Measurements from ENCODE around the gene ZNF723.

ZNF723 gene

GRCh38 chr19:22882797-22883196 lies 50.7 kb downstream of the ZNF723 start:
- H3K4me3 ChIP-seq (ENCODE audit: insufficient read depth, low read depth, low read length, poor library complexity, severe bottlenecking) = no peak overlapping the region
- DNase-seq = no peak
- no peaks in the 10 kb centered on the region for H3K4me1 ChIP-seq (ENCODE audit: control insufficient read depth, insufficient read depth, low read length, poor library complexity, severe bottlenecking)
- H3K27ac ChIP-seq (ENCODE audit: insufficient read depth, low read length, poor library complexity, severe bottlenecking) = no peak overlapping the region
- H3K36me3 ChIP-seq (ENCODE audit: control insufficient read depth, insufficient read depth, low read length) = no peaks in the 10 kb centered on the region
- H3K9me3 ChIP-seq (ENCODE audit: control insufficient read depth, low read length) = no peaks in the 10 kb centered on the region
- H3K27me3 ChIP-seq (replicated peaks; ENCODE audit: control insufficient read depth, insufficient read depth, low read length, poor library complexity, severe bottlenecking) = no peaks in the 10 kb centered on the region

DNA sequence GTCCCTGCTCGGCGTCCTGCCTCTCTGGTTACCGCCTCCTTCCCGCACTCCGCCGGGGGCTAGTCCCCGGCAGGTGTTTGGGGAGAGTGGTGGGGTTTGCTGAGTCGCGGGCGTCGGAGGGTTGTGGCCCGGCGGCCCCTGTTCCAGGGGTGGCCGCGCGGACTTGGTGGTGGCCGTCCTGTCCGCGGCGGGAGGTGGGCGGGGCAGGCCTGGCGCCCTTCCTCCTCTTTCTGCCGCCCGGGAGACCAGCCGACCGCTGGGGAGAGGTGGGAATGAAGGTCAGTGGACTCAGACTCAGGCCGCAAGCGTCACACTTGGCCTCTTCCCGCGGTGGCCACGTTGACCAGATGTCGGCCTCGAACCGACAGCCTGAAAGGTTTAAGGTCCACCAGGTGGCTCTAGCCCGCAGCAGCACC lies 61.8 kb downstream of the ZNF723 start:
- Histone ChIP-seq H3K4me3 (ENCODE audit: insufficient read depth, low read depth, low read length, poor library complexity, severe bottlenecking) (no peak overlapping the region), H3K27me3 (replicated peaks; ENCODE audit: control insufficient read depth, insufficient read depth, low read length, poor library complexity, severe bottlenecking) (no peaks in the 10 kb centered on the region), H3K27ac (ENCODE audit: insufficient read depth, low read length, poor library complexity, severe bottlenecking) (no peak overlapping the region), H3K9me3 (ENCODE audit: control insufficient read depth, low read length) (no peaks in the 10 kb centered on the region), H3K4me1 (ENCODE audit: control insufficient read depth, insufficient read depth, low read length, poor library complexity, severe bottlenecking) (no peaks in the 10 kb centered on the region), H3K36me3 (ENCODE audit: control insufficient read depth, insufficient read depth, low read length) (no peaks in the 10 kb centered on the region)
- DNase-seq = no peak

- Histone ChIP-seq H3K27ac (ENCODE audit: insufficient read depth, low read length, poor library complexity, severe bottlenecking) (no peak overlapping the region), H3K4me1 (ENCODE audit: control insufficient read depth, insufficient read depth, low read length, poor library complexity, severe bottlenecking) (no peaks in the 10 kb centered on the region), H3K27me3 (replicated peaks; ENCODE audit: control insufficient read depth, insufficient read depth, low read length, poor library complexity, severe bottlenecking) (no peaks in the 10 kb centered on the region), H3K4me3 (ENCODE audit: insufficient read depth, low read depth, low read length, poor library complexity, severe bottlenecking) (no peak overlapping the region), H3K9me3 (ENCODE audit: control insufficient read depth, low read length) (peaks cover 3% of the 10 kb centered on the region), H3K36me3 (ENCODE audit: control insufficient read depth, insufficient read depth, low read length) (no peaks in the 10 kb centered on the region)
- DNase-seq = no peak
Observed at GRCh38 chr19:22901431-22902130, 69.5 kb downstream of the ZNF723 start.

Data from effector memory CD4-positive, alpha-beta T cell (primary cell).